HepG2 (cell line): ENCODE results near the gene CIAO3. TPM values are rescaled to one million over a fixed set of nuclear protein-coding genes. Genes with fewer than 3 reads are reported as not detected.
A peak's percentile ranks its signal among the peaks of the same experiment; 100 is the strongest.

Experiments used
- CCAR2 ChIP-seq: fragments of 200-400 bp; formaldehyde crosslinking; optimal IDR thresholded peaks from 2 replicates; pipeline ENCODE3; 2018; ENCODE audit warnings: low read depth, mild to moderate bottlenecking, low read length, moderate library complexity
- IKZF4 ChIP-seq: sonication (generic); formaldehyde crosslinking; IDR thresholded peaks from 2 replicates; pipeline ENCODE4 v1.5.1; 2020; ENCODE audit warnings: borderline replicate concordance, mild to moderate bottlenecking, low read depth, missing genetic modification reagents; ENCODE audit errors: not compliant biosample characterization
- KMT2B ChIP-seq: IDR thresholded peaks from 2 replicates; pipeline ENCODE4 v1.6.1; 2016; ENCODE audit warnings: missing genetic modification reagents, missing compliant biosample characterization
- MATR3 ChIP-seq: sonication (generic); formaldehyde crosslinking; IDR thresholded peaks from 2 replicates; pipeline ENCODE4 v1.4.0; 2020; ENCODE audit warnings: missing genetic modification reagents
- TRIM22 ChIP-seq: fragments of 450-650 bp; IDR thresholded peaks from 2 replicates; pipeline ENCODE4 v1.6.1; 2017
- ZNF260 ChIP-seq: sonication (generic); formaldehyde crosslinking; IDR thresholded peaks from 2 replicates; pipeline ENCODE4 v1.4.0; 2020; ENCODE audit warnings: missing genetic modification reagents, low read depth, mild to moderate bottlenecking, borderline replicate concordance
- ZNF432 ChIP-seq: sonication (generic); formaldehyde crosslinking; IDR thresholded peaks from 2 replicates; pipeline ENCODE4 v1.5.0; 2020; ENCODE audit warnings: missing genetic modification reagents, mild to moderate bottlenecking, borderline replicate concordance
- ZNF441 ChIP-seq: sonication (generic); formaldehyde crosslinking; IDR thresholded peaks from 2 replicates; pipeline ENCODE4 v1.7.0; 2021; ENCODE audit warnings: missing genetic modification reagents, borderline replicate concordance
- ZNF567 ChIP-seq: sonication (generic); formaldehyde crosslinking; IDR thresholded peaks from 2 replicates; pipeline ENCODE4 v1.8.1; 2023; ENCODE audit warnings: mild to moderate bottlenecking, missing genetic modification reagents, borderline replicate concordance
- ZNF597 ChIP-seq: sonication (generic); formaldehyde crosslinking; IDR thresholded peaks from 2 replicates; pipeline ENCODE4 v1.5.0; 2020; ENCODE audit warnings: missing genetic modification reagents
- polyA plus RNA-seq, 8 experiments: library from polyadenylated mRNA; depleted of rRNA in 3 of 8; stranded (reverse) in 7 of 8; unstranded in 1 of 8; fragments of >200 nt; fragmentation: Illumina TruSeq in 4 of 8; extraction: Trizol in 4 of 8; gene quantifications; 2 replicates each; pipeline versions ENCODE4 v1.2.1 to v1.2.3, GENCODE V29; 2011 to 2016; ENCODE audit warnings: low read depth in 4 of 8, missing spikeins in 1 of 8, mixed read lengths in 1 of 8; ENCODE audit not compliant: insufficient read depth in 1 of 8
- total RNA-seq, 5 experiments: library from RNA; depleted of rRNA; stranded (reverse); fragments of >200 nt; fragmentation: Illumina TruSeq; extraction: Trizol; gene quantifications; 2 replicates each; pipeline ENCODE4 v1.2.3, GENCODE V29; 2016; ENCODE audit warnings: low read depth in 1 of 5
- TF ChIP-seq, protein P1 (sequence below): sonication (generic); formaldehyde crosslinking; IDR thresholded peaks from 2 replicates; pipeline ENCODE4 v1.4.0; 2020; ENCODE audit warnings: missing genetic modification reagents
- TF ChIP-seq, protein P2 (sequence below): sonication (generic); formaldehyde crosslinking; IDR thresholded peaks from 2 replicates; pipeline ENCODE4 v1.4.0; 2020; ENCODE audit warnings: mild to moderate bottlenecking, missing genetic modification reagents
- TF ChIP-seq, protein P3 (sequence below): sonication (generic); formaldehyde crosslinking; IDR thresholded peaks from 2 replicates; pipeline ENCODE4 v1.4.0; 2020; ENCODE audit warnings: missing genetic modification reagents, borderline replicate concordance
- TF ChIP-seq, protein P4 (sequence below): sonication (generic); formaldehyde crosslinking; IDR thresholded peaks from 2 replicates; pipeline ENCODE4 v1.5.1; 2020; ENCODE audit warnings: missing genetic modification reagents, mild to moderate bottlenecking, borderline replicate concordance

Gene CIAO3
- total and polyA plus RNA-seq, 2 of the 13 experiments (the other 11 are each of a cell fraction or from before 2014, with no cell fraction given) = 21.7 to 25.0 TPM

DNA sequence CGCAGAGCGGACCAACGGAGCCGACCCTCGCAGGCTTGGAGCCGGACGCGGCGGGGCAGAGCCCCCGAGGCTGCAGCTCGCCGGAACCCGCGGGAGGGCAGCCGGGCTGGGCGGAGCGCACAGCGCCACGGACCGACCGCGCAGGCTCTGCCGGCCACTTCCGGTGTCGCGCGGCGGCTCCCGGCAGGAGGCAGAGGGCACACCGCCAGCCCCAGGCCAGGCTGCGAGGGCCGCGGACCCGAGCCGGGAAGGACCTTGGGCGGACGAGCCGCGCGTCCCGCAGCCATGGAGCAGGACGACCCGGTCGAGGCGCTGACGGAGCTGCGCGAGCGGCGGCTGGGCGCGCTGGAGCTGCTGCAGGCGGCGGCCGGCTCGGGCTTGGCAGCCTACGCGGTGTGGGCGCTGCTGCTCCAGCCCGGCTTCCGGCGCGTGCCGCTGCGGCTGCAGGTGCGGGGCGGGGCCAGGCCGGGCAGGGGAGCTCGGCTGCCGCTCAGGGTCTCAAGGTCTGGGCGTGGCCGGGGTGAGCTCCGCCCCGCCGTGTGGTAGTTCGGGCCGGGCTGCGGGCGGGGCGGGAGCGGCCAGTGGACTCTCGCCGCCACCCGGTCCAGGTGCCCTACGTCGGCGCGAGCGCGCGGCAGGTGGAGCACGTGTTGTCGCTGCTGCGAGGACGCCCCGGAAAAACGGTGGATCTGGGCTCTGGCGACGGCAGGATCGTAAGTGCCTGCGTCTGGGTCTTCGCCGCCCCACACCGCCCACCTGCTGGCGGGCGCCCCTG is 19.6 kb downstream of the CIAO3 start, which contains the start of gene ANTKMT (continued):
- TF ChIP-seq, protein P1, sequence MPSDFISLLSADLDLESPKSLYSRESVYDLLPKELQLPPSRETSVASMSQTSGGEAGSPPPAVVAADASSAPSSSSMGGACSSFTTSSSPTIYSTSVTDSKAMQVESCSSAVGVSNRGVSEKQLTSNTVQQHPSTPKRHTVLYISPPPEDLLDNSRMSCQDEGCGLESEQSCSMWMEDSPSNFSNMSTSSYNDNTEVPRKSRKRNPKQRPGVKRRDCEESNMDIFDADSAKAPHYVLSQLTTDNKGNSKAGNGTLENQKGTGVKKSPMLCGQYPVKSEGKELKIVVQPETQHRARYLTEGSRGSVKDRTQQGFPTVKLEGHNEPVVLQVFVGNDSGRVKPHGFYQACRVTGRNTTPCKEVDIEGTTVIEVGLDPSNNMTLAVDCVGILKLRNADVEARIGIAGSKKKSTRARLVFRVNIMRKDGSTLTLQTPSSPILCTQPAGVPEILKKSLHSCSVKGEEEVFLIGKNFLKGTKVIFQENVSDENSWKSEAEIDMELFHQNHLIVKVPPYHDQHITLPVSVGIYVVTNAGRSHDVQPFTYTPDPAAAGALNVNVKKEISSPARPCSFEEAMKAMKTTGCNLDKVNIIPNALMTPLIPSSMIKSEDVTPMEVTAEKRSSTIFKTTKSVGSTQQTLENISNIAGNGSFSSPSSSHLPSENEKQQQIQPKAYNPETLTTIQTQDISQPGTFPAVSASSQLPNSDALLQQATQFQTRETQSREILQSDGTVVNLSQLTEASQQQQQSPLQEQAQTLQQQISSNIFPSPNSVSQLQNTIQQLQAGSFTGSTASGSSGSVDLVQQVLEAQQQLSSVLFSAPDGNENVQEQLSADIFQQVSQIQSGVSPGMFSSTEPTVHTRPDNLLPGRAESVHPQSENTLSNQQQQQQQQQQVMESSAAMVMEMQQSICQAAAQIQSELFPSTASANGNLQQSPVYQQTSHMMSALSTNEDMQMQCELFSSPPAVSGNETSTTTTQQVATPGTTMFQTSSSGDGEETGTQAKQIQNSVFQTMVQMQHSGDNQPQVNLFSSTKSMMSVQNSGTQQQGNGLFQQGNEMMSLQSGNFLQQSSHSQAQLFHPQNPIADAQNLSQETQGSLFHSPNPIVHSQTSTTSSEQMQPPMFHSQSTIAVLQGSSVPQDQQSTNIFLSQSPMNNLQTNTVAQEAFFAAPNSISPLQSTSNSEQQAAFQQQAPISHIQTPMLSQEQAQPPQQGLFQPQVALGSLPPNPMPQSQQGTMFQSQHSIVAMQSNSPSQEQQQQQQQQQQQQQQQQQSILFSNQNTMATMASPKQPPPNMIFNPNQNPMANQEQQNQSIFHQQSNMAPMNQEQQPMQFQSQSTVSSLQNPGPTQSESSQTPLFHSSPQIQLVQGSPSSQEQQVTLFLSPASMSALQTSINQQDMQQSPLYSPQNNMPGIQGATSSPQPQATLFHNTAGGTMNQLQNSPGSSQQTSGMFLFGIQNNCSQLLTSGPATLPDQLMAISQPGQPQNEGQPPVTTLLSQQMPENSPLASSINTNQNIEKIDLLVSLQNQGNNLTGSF = peak; percentile 71; the same call in 1 of the 2 replicates
- TF ChIP-seq CCAR2 (no peak), KMT2B (CRISPR knock-in tag) (no peak), ZNF441 (no peak; the same call in 1 of the 2 replicates), ZNF597 (CRISPR knock-in tag) (no peak), IKZF4 (peak; percentile 77), ZNF567 (CRISPR knock-in tag) (0 out of 2 replicates have a peak, but pooled peaks have one; percentile 87), MATR3 (no peak), ZNF432 (CRISPR knock-in tag) (no peak), ZNF260 (CRISPR knock-in tag) (no peak), TRIM22 (no peak)
- TF ChIP-seq, protein P2, sequence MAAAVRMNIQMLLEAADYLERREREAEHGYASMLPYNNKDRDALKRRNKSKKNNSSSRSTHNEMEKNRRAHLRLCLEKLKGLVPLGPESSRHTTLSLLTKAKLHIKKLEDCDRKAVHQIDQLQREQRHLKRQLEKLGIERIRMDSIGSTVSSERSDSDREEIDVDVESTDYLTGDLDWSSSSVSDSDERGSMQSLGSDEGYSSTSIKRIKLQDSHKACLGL = peak; percentile 81
- TF ChIP-seq, protein P3, sequence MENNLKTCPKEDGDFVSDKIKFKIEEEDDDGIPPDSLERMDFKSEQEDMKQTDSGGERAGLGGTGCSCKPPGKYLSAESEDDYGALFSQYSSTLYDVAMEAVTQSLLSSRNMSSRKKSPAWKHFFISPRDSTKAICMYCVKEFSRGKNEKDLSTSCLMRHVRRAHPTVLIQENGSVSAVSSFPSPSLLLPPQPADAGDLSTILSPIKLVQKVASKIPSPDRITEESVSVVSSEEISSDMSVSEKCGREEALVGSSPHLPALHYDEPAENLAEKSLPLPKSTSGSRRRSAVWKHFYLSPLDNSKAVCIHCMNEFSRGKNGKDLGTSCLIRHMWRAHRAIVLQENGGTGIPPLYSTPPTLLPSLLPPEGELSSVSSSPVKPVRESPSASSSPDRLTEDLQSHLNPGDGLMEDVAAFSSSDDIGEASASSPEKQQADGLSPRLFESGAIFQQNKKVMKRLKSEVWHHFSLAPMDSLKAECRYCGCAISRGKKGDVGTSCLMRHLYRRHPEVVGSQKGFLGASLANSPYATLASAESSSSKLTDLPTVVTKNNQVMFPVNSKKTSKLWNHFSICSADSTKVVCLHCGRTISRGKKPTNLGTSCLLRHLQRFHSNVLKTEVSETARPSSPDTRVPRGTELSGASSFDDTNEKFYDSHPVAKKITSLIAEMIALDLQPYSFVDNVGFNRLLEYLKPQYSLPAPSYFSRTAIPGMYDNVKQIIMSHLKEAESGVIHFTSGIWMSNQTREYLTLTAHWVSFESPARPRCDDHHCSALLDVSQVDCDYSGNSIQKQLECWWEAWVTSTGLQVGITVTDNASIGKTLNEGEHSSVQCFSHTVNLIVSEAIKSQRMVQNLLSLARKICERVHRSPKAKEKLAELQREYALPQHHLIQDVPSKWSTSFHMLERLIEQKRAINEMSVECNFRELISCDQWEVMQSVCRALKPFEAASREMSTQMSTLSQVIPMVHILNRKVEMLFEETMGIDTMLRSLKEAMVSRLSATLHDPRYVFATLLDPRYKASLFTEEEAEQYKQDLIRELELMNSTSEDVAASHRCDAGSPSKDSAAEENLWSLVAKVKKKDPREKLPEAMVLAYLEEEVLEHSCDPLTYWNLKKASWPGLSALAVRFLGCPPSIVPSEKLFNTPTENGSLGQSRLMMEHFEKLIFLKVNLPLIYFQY (CRISPR knock-in tag) = no peak; the same call in 1 of the 2 replicates
- TF ChIP-seq, protein P4, sequence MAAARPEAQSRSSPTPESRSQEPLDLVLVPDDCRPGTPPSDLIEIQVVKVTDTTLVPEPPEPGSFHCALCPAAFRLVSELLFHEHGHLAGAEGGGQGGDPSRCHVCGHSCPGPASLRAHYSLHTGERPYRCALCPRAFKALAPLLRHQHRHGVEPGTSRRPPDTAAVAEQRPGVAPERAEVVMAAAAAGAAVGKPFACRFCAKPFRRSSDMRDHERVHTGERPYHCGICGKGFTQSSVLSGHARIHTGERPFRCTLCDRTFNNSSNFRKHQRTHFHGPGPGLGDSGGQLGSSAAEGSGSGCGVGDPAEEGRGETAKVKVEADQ (CRISPR knock-in tag) = peak; percentile 89
